ENCODE results near the gene OBI1. TPM values are rescaled to one million over a fixed set of nuclear protein-coding genes. Genes with fewer than 3 reads are reported as not detected.

OBI1 gene
- total RNA-seq, 1 donor from 2014 or later, result 18.7 TPM

DNA sequence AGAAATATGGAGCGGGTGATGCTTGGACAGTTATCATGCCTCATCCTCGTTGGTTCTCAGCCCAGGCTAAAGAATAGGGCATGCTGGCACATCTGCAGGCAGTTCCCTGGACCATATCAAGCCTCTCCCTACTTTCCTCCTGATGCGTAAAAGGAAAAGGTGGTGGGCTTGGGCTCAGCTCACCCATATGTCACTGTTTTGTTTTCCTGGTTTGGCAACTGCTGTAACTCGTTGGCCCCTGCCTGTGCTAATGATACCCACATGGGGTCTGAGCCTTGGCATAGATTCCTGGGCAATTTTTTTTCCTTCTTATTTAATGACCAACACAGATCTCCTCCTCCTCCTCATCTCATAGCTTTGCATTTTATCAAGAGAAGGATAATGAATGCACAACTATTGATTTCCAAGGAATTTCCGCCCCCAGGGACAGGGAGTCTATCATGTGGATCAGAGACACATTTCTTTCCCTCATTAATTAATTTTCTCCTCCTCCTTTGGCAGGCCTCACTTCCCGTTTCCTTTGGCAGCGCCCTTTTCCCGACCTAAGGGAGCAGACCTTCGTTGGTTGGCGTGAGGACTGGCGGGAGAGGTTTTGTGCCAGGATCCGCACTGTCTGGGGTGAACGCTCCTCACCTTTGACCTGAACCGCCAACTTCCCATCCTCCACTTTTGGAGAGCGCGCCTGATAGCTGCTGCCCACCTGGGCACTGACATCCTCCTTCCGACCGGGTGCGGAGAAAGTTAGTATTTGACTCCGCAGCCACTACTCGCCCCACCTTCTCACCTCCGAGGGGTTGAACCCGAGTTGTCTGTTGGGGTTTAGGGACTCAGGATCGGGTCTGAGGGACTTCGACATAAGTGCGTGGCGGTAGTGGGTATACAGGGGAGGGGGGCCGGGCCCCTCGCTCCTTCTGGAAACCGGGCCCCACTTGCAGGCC, 52.2 kb downstream of the OBI1 start:
- peak overlapping the region; percentile 49 for H3K4me3 Mint-ChIP-seq

DNA sequence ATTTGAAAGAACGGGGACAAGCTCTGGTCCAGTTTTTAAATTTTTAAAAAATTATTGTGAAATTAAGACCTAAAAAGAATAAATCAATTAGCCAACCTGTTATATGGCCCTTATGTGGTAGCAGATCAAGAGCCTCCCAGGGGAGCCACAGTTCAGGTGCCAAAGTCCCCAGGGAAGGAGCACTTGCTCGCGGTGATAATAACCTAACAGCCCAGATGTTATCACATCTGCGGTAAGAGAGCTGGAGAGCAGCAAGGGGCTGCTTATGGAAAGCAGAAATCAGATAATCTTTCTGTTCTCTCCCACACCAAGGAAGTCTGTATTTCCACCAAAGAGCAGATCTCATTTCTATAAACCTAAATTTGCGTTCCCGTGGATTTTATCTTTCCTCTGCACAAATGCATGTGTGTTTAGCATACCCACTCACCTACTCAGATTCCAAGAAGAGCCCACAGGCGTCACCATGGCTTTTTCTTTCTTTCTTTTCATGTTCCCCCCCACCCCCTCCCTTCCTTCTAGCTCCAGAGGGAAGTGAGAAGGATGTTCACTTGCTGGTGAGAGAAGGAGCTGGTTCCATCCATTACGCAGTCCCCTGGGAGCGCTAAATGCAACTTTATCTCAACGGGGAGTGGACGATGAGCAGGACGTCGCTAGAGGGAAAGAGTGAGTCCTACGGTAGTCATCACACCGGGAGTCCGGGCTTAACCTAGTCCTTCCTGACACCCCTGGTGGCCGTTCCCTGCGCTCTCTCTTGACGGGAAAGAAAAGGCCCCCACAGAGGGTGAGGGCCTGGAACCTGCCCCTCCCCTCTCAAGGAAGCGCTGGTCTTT, 54.0 kb downstream of the OBI1 start:
- TF ChIP-seq, protein P1, sequence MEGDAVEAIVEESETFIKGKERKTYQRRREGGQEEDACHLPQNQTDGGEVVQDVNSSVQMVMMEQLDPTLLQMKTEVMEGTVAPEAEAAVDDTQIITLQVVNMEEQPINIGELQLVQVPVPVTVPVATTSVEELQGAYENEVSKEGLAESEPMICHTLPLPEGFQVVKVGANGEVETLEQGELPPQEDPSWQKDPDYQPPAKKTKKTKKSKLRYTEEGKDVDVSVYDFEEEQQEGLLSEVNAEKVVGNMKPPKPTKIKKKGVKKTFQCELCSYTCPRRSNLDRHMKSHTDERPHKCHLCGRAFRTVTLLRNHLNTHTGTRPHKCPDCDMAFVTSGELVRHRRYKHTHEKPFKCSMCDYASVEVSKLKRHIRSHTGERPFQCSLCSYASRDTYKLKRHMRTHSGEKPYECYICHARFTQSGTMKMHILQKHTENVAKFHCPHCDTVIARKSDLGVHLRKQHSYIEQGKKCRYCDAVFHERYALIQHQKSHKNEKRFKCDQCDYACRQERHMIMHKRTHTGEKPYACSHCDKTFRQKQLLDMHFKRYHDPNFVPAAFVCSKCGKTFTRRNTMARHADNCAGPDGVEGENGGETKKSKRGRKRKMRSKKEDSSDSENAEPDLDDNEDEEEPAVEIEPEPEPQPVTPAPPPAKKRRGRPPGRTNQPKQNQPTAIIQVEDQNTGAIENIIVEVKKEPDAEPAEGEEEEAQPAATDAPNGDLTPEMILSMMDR (conservative IDR thresholded peaks at IDR 0.05), result peak; percentile 40
- no peak for DNase-seq (ENCODE audit: extremely low spot score, unreplicated experiment)
- Mint-ChIP-seq H3K36me3 (no peaks in the 10 kb centered on the region), H3K4me1 (ENCODE audit: unreplicated experiment) (peaks cover 28% of the 10 kb centered on the region), H3K27ac (no peak overlapping the region), H3K9me3 (no peaks in the 10 kb centered on the region), H3K27me3 (peaks cover 92% of the 10 kb centered on the region), H3K4me3 (no peak overlapping the region)

More for the DNA sequence above, 52.2 kb downstream of the OBI1 start:
- Mint-ChIP-seq H3K4me1 (ENCODE audit: unreplicated experiment) (peaks cover 28% of the 10 kb centered on the region), H3K27ac (no peak overlapping the region), H3K9me3 (no peaks in the 10 kb centered on the region), H3K27me3 (peaks cover 93% of the 10 kb centered on the region), H3K36me3 (no peaks in the 10 kb centered on the region)
- DNase-seq (ENCODE audit: extremely low spot score, unreplicated experiment), result no peak
- TF ChIP-seq, protein P1 (conservative IDR thresholded peaks at IDR 0.05), result no peak

- H3K9me3 Mint-ChIP-seq, result no peaks in the 10 kb centered on the region
- H3K27ac Mint-ChIP-seq, result peak within 1 kb of the TSS; percentile 74
- H3K27me3 Mint-ChIP-seq, result peaks cover 92% of the 10 kb centered on the region
- no peak for DNase-seq (ENCODE audit: extremely low spot score, unreplicated experiment)
- H3K4me1 Mint-ChIP-seq (ENCODE audit: unreplicated experiment), result peaks cover 27% of the 10 kb centered on the region
- TF ChIP-seq, protein P1 (conservative IDR thresholded peaks at IDR 0.05), result no peak
- H3K36me3 Mint-ChIP-seq, result no peaks in the 10 kb centered on the region
- peak within 1 kb of the TSS; percentile 84 for H3K4me3 Mint-ChIP-seq
Observed at GRCh38 chr13:78603240-78603957, 55.6 kb downstream of the OBI1 start, which contains the start of gene POU4F1. Gene POU4F1, minus strand, starts transcription at chr13:78603552. Its CDS starts 226 bp downstream, at chr13:78603326.

GRCh38 chr13:78602561-78603239, 56.3 kb downstream of the OBI1 start:
- Mint-ChIP-seq H3K36me3 (no peaks in the 10 kb centered on the region), H3K27ac (peak overlapping the region; percentile 44), H3K4me1 (ENCODE audit: unreplicated experiment) (peaks cover 23% of the 10 kb centered on the region), H3K27me3 (peaks cover 91% of the 10 kb centered on the region), H3K4me3 (peak overlapping the region; percentile 83), H3K9me3 (no peaks in the 10 kb centered on the region)
- no peak for DNase-seq (ENCODE audit: extremely low spot score, unreplicated experiment)
- TF ChIP-seq, protein P1 (conservative IDR thresholded peaks at IDR 0.05), result no peak

Data from type B pancreatic cell (in vitro differentiated cells).